Smooth muscle cell (in vitro differentiated cells): ENCODE data around the gene DNAH11. TPM values are rescaled to one million over a fixed set of nuclear protein-coding genes. Genes with fewer than 3 reads are reported as not detected.
A peak's percentile ranks its signal among the peaks of the same experiment; 100 is the strongest.

Experiments
- DNase-seq: peaks from one replicate; lab custom pipeline; 2025; ENCODE audit not compliant: unreplicated experiment; lab: John Stamatoyannopoulos, UW
- H2AFZ ChIP-seq: fragments of 200-600 bp; sonication (generic); 2 replicates; pipeline ENCODE4 v1.6.0; 2016; ENCODE audit warnings: antibody characterized with exemption, low read depth, mild to moderate bottlenecking
- H3F3A ChIP-seq: fragments of 200-600 bp; sonication (generic); 2 replicates; pipeline ENCODE4 v1.6.0; 2017; ENCODE audit warnings: antibody characterized with exemption, low read depth
- H3K27ac ChIP-seq: fragments of 200-600 bp; sonication (generic); 2 replicates; pipeline ENCODE4 v1.5.1; 2016; ENCODE audit warnings: low read depth, mild to moderate bottlenecking
- H3K27me3 ChIP-seq: fragments of 200-600 bp; sonication (generic); 2 replicates; pipeline ENCODE4 v1.6.1; 2016; ENCODE audit warnings: low read depth, mild to moderate bottlenecking
- H3K36me3 ChIP-seq: fragments of 200-600 bp; sonication (generic); 2 replicates; pipeline ENCODE4 v1.5.1; 2016; ENCODE audit warnings: low read depth
- H3K4me1 ChIP-seq: fragments of 200-600 bp; sonication (generic); 2 replicates; pipeline ENCODE4 v1.5.1; 2016; ENCODE audit warnings: low read depth
- H3K4me2 ChIP-seq: fragments of 200-600 bp; sonication (generic); 2 replicates; pipeline ENCODE4 v1.6.0; 2016; ENCODE audit warnings: mild to moderate bottlenecking
- H3K4me3 ChIP-seq: fragments of 200-600 bp; sonication (generic); 2 replicates; pipeline ENCODE4 v1.5.1; 2016; ENCODE audit warnings: mild to moderate bottlenecking
- H3K79me2 ChIP-seq: fragments of 200-600 bp; sonication (generic); 2 replicates; pipeline ENCODE4 v1.6.0; 2016; ENCODE audit warnings: low read depth, mild to moderate bottlenecking
- H3K9ac ChIP-seq: fragments of 200-600 bp; sonication (generic); 2 replicates; pipeline ENCODE4 v1.6.0; 2016; ENCODE audit warnings: low read depth
- H3K9me3 ChIP-seq: fragments of 200-600 bp; sonication (generic); replicated peaks from 2 replicates; pipeline ENCODE4 v1.5.1; 2016; ENCODE audit warnings: low read depth
- H4K20me1 ChIP-seq: fragments of 200-600 bp; sonication (generic); 2 replicates; pipeline ENCODE4 v1.6.0; 2016; ENCODE audit warnings: low read depth
- CTCF ChIP-seq: fragments of 200-600 bp; sonication (generic); IDR thresholded peaks from 2 replicates; pipeline ENCODE4 v1.5.1; 2017; ENCODE audit warnings: borderline replicate concordance, mild to moderate bottlenecking, antibody characterized with exemption; ENCODE audit not compliant: insufficient read depth, poor library complexity, severe bottlenecking
- WGBS: methylation state at CpG from one replicate; pipeline ENCODE4 v1.1.7; 2016; ENCODE audit warnings: low lambda C conversion rate; 5-methylcytosine and 5-hydroxymethylcytosine counted together
- polyA plus RNA-seq: library from polyadenylated mRNA; unstranded; fragments of >200 nt; fragmentation: Nextera tagmentation; extraction: Ambion mirVana; gene quantifications from 2 replicates; pipeline ENCODE4 v1.2.1, GENCODE V29; 2016
- total RNA-seq: library from RNA; depleted of rRNA; stranded (reverse); fragments of >200 nt; gene quantifications from 2 replicates; pipeline ENCODE4 v1.2.3, GENCODE V29; 2014

DNAH11 gene
- total and polyA plus RNA-seq, 2 experiments from 2014 or later: 0.22 to 0.63 TPM

GRCh38 chr7:21942955-21943354, 400.1 kb downstream of the DNAH11 start:
- no peaks in the 10 kb centered on the region for H3K79me2 ChIP-seq

GRCh38 chr7:21943436-21943835, 400.6 kb downstream of the DNAH11 start:
- no peak overlapping the region for H2AFZ ChIP-seq
- no peak for TF ChIP-seq CTCF
- H3K4me1 ChIP-seq: peaks cover 24% of the 10 kb centered on the region
- peaks cover 3% of the 10 kb centered on the region for H3F3A ChIP-seq
- no peak overlapping the region for H3K27ac ChIP-seq
- H3K27me3 ChIP-seq: peaks cover 17% of the 10 kb centered on the region
- H3K9me3 ChIP-seq: no peaks in the 10 kb centered on the region
- WGBS: 81% methylated on average over 5 of the region's 5 CpGs
- H3K79me2 ChIP-seq: no peaks in the 10 kb centered on the region
- no peaks in the 10 kb centered on the region for H3K36me3 ChIP-seq
- DNase-seq: no peak
- H4K20me1 ChIP-seq: no peaks in the 10 kb centered on the region
- no peak overlapping the region for H3K9ac ChIP-seq
- H3K4me2 ChIP-seq: peak overlapping the region; percentile 95
- H3K4me3 ChIP-seq: no peak overlapping the region

More at GRCh38 chr7:21942955-21943354, 400.1 kb downstream of the DNAH11 start:
- no peak overlapping the region for H2AFZ ChIP-seq
- WGBS: 18% methylated on average over 6 of the region's 6 CpGs
- H3K4me1 ChIP-seq: peaks cover 23% of the 10 kb centered on the region
- H3K4me3 ChIP-seq: no peak overlapping the region
- no peak for DNase-seq
- no peak for TF ChIP-seq CTCF
- H3K4me2 ChIP-seq: peak overlapping the region; percentile 95
- H3K9ac ChIP-seq: no peak overlapping the region
- H3K36me3 ChIP-seq: no peaks in the 10 kb centered on the region
- H3K27me3 ChIP-seq: peaks cover 17% of the 10 kb centered on the region
- H3F3A ChIP-seq: peaks cover 3% of the 10 kb centered on the region
- no peaks in the 10 kb centered on the region for H4K20me1 ChIP-seq
- H3K9me3 ChIP-seq: no peaks in the 10 kb centered on the region
- no peak overlapping the region for H3K27ac ChIP-seq

- H3K4me1 ChIP-seq: peaks cover 33% of the 10 kb centered on the region
- DNase-seq: no peak
- TF ChIP-seq CTCF: no peak
- H3K4me2 ChIP-seq: peak overlapping the region; percentile 95
- peak overlapping the region; percentile 79 for H2AFZ ChIP-seq
- H4K20me1 ChIP-seq: no peaks in the 10 kb centered on the region
- peaks cover 15% of the 10 kb centered on the region for H3K27me3 ChIP-seq
- 2% methylated on average over 34 of the region's 34 CpGs for WGBS
- peak overlapping the region; percentile 65 for H3K4me3 ChIP-seq
- peaks cover 3% of the 10 kb centered on the region for H3F3A ChIP-seq
- no peak overlapping the region for H3K27ac ChIP-seq
- H3K79me2 ChIP-seq: no peaks in the 10 kb centered on the region
- H3K9me3 ChIP-seq: no peaks in the 10 kb centered on the region
- no peaks in the 10 kb centered on the region for H3K36me3 ChIP-seq
- H3K9ac ChIP-seq: peak overlapping the region; percentile 89
Observed at GRCh38 chr7:21944616-21945453, 402.0 kb downstream of the DNAH11 start.
